Thyroid gland (tissue), 4 donors: ENCODE data around the gene FHIP2A. TPM values are rescaled to one million over a fixed set of nuclear protein-coding genes. Genes with fewer than 3 reads are reported as not detected.

Source experiments
- DNase-seq, 2 donors: peaks; one replicate each; pipeline ENCODE4 v3.0.0-alpha.2; 2019
- H3K27ac ChIP-seq, 3 donors: fragments of 200-600 bp; sonication (generic); 1 replicate in 2 of 3; 2 replicates in 1 of 3; pipeline ENCODE4 v1.5.1; 2016 to 2019; ENCODE audit warnings: mild to moderate bottlenecking in 1 of 3, moderate library complexity in 1 of 3
- H3K27me3 ChIP-seq: fragments of 200-600 bp; sonication (generic); one replicate; pipeline ENCODE4 v1.5.1; 2019
- H3K36me3 ChIP-seq, 2 donors: fragments of 200-600 bp; sonication (generic); one replicate each; pipeline ENCODE4 v1.5.1; 2016 to 2019
- H3K4me1 ChIP-seq, 2 donors: fragments of 200-600 bp; sonication (generic); one replicate each; pipeline ENCODE4 v1.5.1; 2017 to 2019
- H3K4me3 ChIP-seq, 3 donors: fragments of 200-600 bp; sonication (generic); replicated peaks in 1 of 3; 1 replicate in 2 of 3; 2 replicates in 1 of 3; pipeline ENCODE4 v1.5.1; 2016; ENCODE audit warnings: mild to moderate bottlenecking in 1 of 3
- H3K9me3 ChIP-seq: fragments of 200-600 bp; sonication (generic); one replicate; pipeline ENCODE4 v1.5.1; 2017
- CTCF ChIP-seq, 6 experiments: fragments of 200-600 bp in 3 of 6; fragments of 450-650 bp in 3 of 6; sonication (generic) in 3 of 6; IDR thresholded peaks; one replicate each; pipeline ENCODE4 v1.5.1; 2016 to 2019; ENCODE audit warnings: antibody characterized with exemption in 6 of 6, mild to moderate bottlenecking in 2 of 6, inconsistent platforms in 1 of 6, moderate library complexity in 1 of 6
- POLR2A ChIP-seq, 2 donors: fragments of 450-650 bp; IDR thresholded peaks; one replicate each; pipeline ENCODE4 v1.6.1; 2017; ENCODE audit warnings: antibody characterized with exemption in 2 of 2, mild to moderate bottlenecking in 2 of 2, moderate library complexity in 1 of 2
- whole genome bisulfite sequencing, 2 donors: methylation state at CpG; one replicate each; pipeline ENCODE4 v1.1.5; 2017; 5-methylcytosine and 5-hydroxymethylcytosine counted together
- intact Hi-C: fragments of 100-400 bp; cut with DNase I; formaldehyde crosslinking; loops from one replicate; pipeline ENCODE4 v1.15.1; 2023
- total RNA-seq, 4 donors: library from RNA; depleted of rRNA; stranded (reverse); fragments of >200 nt; gene quantifications; one replicate each; pipeline ENCODE4 v1.2.3, GENCODE V29; 2016

FHIP2A gene
- total RNA-seq, 4 donors from 2014 or later, result 37.8 to 52.3 (median 43.1) TPM

- no peak overlapping the region for H3K27ac ChIP-seq
- H3K36me3 ChIP-seq, result peaks cover 0 to 10% of the 10 kb centered on the region in 2 donors
- H3K27me3 ChIP-seq, result no peaks in the 10 kb centered on the region
- no peak for DNase-seq
- no peak overlapping the region for H3K4me3 ChIP-seq
- no peak for TF ChIP-seq CTCF (IDR thresholded peaks at IDR 0.05)
- TF ChIP-seq POLR2A (IDR thresholded peaks at IDR 0.05), result no peak
- intact Hi-C loops, result no loop called here
- 67 to 74% methylated on average over 1 of the region's 1 CpG for WGBS, 2 donors
- H3K9me3 ChIP-seq, result no peaks in the 10 kb centered on the region
- no peaks in the 10 kb centered on the region for H3K4me1 ChIP-seq
Measured at GRCh38 chr10:114868870-114869519, 47.4 kb downstream of the FHIP2A start.

- intact Hi-C loops, result no loop called here
- no peaks in the 10 kb centered on the region for H3K27me3 ChIP-seq
- no peaks in the 10 kb centered on the region for H3K4me1 ChIP-seq
- no peak for DNase-seq
- peaks cover 0 to 5% of the 10 kb centered on the region in 2 donors for H3K36me3 ChIP-seq
- WGBS, 2 donors, result 28 to 37% methylated on average over 1 of the region's 1 CpG
- TF ChIP-seq CTCF (IDR thresholded peaks at IDR 0.05), result no peak
- no peak for TF ChIP-seq POLR2A (IDR thresholded peaks at IDR 0.05)
- no peak overlapping the region for H3K4me3 ChIP-seq
- no peak overlapping the region for H3K27ac ChIP-seq
- no peaks in the 10 kb centered on the region for H3K9me3 ChIP-seq
Measured at GRCh38 chr10:114869520-114869892, 47.9 kb downstream of the FHIP2A start.

DNA sequence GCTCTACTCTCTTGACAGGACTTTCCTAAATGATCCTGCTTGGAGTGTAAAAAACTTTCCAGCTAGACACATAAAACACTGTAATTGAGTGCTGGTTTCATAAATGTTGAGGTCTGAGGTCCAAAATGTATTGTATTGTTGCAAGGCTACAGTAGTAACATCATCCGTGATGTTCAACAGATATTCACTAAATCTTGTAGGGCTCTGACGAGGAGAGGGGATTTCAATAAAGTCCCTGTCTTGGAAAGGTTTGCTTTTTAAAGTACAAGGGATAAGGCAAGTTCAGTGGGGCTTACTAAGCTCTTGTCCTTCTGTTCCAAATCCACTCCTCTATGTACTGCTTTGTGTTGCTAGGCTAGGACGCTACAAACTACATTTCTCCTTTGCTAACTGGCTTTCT, 48.9 kb downstream of the FHIP2A start:
- H3K36me3 ChIP-seq, result no peaks in the 10 kb centered on the region
- 82 to 87% methylated on average over 3 of the region's 3 CpGs for WGBS, 2 donors
- no peak overlapping the region for H3K27ac ChIP-seq
- H3K27me3 ChIP-seq, result no peaks in the 10 kb centered on the region
- intact Hi-C loops, result loop anchor here (10.0 kb wide), 1 partner anchor 244 kb away; no protein-coding TSS in a partner anchor
- DNase-seq, result no peak
- no peak overlapping the region for H3K4me3 ChIP-seq
- no peaks in the 10 kb centered on the region for H3K4me1 ChIP-seq
- H3K9me3 ChIP-seq, result no peaks in the 10 kb centered on the region
- no peak for TF ChIP-seq POLR2A (IDR thresholded peaks at IDR 0.05)
- no peak for TF ChIP-seq CTCF (IDR thresholded peaks at IDR 0.05)

- no peaks in the 10 kb centered on the region for H3K27me3 ChIP-seq
- H3K27ac ChIP-seq, result no peak overlapping the region
- intact Hi-C loops, result loop anchor here (10.0 kb wide), 1 partner anchor 243 kb away; no protein-coding TSS in a partner anchor
- H3K36me3 ChIP-seq, result no peaks in the 10 kb centered on the region
- WGBS, 2 donors, result 88 to 94% methylated on average over 2 of the region's 2 CpGs
- no peaks in the 10 kb centered on the region for H3K9me3 ChIP-seq
- no peak for TF ChIP-seq POLR2A (IDR thresholded peaks at IDR 0.05)
- TF ChIP-seq CTCF (IDR thresholded peaks at IDR 0.05), result no peak
- H3K4me1 ChIP-seq, result no peaks in the 10 kb centered on the region
- DNase-seq, result no peak
- H3K4me3 ChIP-seq, result no peak overlapping the region
Measured at GRCh38 chr10:114871379-114871778, 49.8 kb downstream of the FHIP2A start.

Other genes starting within 250 kb of the FHIP2A start
- 100 to 1,000 TPM; 225 to 404 (median 382) TPM for gene ABLIM1, start 163.5 kb upstream of the FHIP2A start, total RNA-seq
- 10 to 100 TPM; 16.1 to 26.5 (median 22.8) TPM for gene TRUB1, start 116.4 kb downstream of the FHIP2A start, total RNA-seq